Skeletal muscle cell (primary cell): ENCODE data around the gene CADM1.

Experiments used
- DNase-seq: peaks from one replicate; pipeline ENCODE4 v3.0.0-alpha.2; 2010; ENCODE audit warnings: low read depth
- H3K4me3 ChIP-seq: 2 replicates; pipeline ENCODE4 v1.5.1; 2011; ENCODE audit warnings: low read depth, mild to moderate bottlenecking, control low read depth, low read length, moderate library complexity

CADM1 gene

GRCh38 chr11:115126515-115127208 is 377.6 kb downstream of the CADM1 start:
- DNase-seq = no peak

GRCh38 chr11:115126092-115126491 is 378.1 kb downstream of the CADM1 start:
- no peak for DNase-seq
- H3K4me3 ChIP-seq = no peak overlapping the region

More at GRCh38 chr11:115126515-115127208, 377.6 kb downstream of the CADM1 start:
- no peak overlapping the region for H3K4me3 ChIP-seq

GRCh38 chr11:115124786-115125185 is 379.4 kb downstream of the CADM1 start:
- no peak for DNase-seq
- no peak overlapping the region for H3K4me3 ChIP-seq

- no peak for DNase-seq
- no peak overlapping the region for H3K4me3 ChIP-seq
Observed at GRCh38 chr11:115123641-115124040, 380.6 kb downstream of the CADM1 start.

GRCh38 chr11:115122274-115122673 is 381.9 kb downstream of the CADM1 start:
- no peak for DNase-seq
- H3K4me3 ChIP-seq = no peak overlapping the region
